ENCODE measurements around the gene ACOT7.

The ACOT7 gene

DNA sequence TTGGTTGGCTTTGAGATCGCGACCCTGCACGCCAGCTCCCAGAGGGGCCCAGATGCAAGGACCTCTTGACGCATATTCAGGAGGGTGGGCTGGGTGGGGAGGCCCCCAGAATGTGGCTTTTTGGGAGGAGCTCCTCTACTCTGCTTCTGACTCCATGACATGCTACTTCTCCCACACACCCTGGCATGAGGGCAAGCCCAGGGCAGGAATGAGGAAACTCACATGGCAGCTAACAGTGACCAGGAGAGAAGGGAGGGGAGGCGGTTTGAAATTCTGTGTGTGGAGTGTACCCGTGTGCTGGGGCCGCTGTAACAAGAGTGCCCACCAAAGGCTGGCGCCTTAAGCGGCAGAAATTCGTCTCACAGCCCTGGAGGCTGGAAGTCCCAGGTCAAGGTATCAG, 71.4 kb downstream of the ACOT7 start:
- H3K9ac ChIP-seq (ENCODE audit: insufficient read length, low read depth): no peak overlapping the region
- no peaks in the 10 kb centered on the region for H3K9me3 ChIP-seq (ENCODE audit: insufficient read depth, low read length)
- DNase-seq (ENCODE audit: low read depth, low spot score): no peak
- no peaks in the 10 kb centered on the region for H3K27me3 ChIP-seq (ENCODE audit: insufficient read depth, insufficient read length)
- H3K4me3 ChIP-seq (ENCODE audit: insufficient read length, low read depth): no peak overlapping the region
- peaks cover 4% of the 10 kb centered on the region for H3K36me3 ChIP-seq (ENCODE audit: insufficient read depth, insufficient read length, low read length)
- no peaks in the 10 kb centered on the region for H3K4me1 ChIP-seq (ENCODE audit: insufficient read depth, insufficient read length)
- TF ChIP-seq YY1 (IDR thresholded peaks at IDR 0.05; ENCODE audit: insufficient read depth, insufficient read length) (no peak), ZNF274 (IDR thresholded peaks at IDR 0.05; ENCODE audit: low read depth, low read length) (no peak)

DNA sequence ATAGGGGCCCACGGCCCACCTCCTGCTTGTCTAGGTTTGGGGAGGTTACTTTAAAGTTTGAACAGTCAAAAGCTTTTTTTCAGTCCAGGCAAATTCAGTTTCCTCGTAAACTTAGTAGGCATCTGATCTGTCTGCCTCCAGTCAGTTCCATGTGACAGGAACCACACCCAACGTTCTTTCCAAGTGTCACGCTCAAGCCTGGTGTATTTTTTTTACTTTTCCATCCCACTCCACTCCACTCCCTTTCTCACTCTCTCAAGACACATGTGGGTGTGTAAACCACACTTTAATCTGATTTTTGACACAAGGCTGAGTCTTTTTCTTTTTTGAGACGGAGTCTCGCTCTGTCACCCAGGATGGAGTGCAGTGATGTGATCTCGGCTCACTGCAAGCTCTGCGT, 72.4 kb downstream of the ACOT7 start:
- H3K36me3 ChIP-seq (ENCODE audit: insufficient read depth, insufficient read length, low read length): no peaks in the 10 kb centered on the region
- no peaks in the 10 kb centered on the region for H3K27me3 ChIP-seq (ENCODE audit: insufficient read depth, insufficient read length)
- H3K4me3 ChIP-seq (ENCODE audit: insufficient read length, low read depth): no peak overlapping the region
- TF ChIP-seq ZNF274 (IDR thresholded peaks at IDR 0.05; ENCODE audit: low read depth, low read length) (no peak), SUZ12 (IDR thresholded peaks at IDR 0.05; ENCODE audit: extremely low read depth, insufficient read depth, insufficient read length) (no peak), YY1 (IDR thresholded peaks at IDR 0.05; ENCODE audit: insufficient read depth, insufficient read length) (no peak)
- no peak for DNase-seq (ENCODE audit: low read depth, low spot score)
- H3K9me3 ChIP-seq (ENCODE audit: insufficient read depth, low read length): no peaks in the 10 kb centered on the region
- H3K9ac ChIP-seq (ENCODE audit: insufficient read length, low read depth): no peak overlapping the region
- H3K4me1 ChIP-seq (ENCODE audit: insufficient read depth, insufficient read length): no peaks in the 10 kb centered on the region

DNA sequence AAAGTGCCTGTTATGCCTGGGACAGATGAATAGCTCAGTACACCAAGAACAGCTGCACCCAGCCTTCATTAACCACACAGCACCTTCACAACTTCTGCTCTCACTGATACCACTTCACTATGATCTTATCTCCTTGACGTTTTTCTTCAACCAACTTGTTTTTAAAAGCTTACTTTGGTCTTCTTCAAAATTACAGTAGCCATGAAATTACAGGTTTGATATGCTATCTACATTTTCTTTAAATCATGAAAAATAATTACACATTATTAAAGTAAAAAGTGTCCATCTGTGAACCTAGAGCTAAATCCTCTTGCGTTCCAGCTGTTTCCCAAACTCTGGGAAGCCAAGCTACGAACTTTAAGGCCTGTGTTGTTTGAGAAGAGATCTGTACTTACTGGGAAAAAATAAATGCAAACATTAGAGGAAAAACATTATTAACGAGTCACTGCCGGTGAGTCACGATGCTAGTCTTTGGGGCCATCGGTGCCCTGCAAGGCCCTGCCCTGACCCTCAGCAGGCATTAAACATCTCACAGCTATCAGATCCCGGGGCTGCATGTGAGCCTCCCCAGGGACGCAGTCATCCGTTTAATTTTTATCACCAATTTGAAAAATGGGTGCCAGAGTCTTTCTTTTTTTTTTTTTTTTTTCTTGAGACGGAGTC, 76.3 kb downstream of the ACOT7 start:
- Histone ChIP-seq H3K27me3 (ENCODE audit: insufficient read depth, insufficient read length) (no peaks in the 10 kb centered on the region), H3K9me3 (ENCODE audit: insufficient read depth, low read length) (no peaks in the 10 kb centered on the region), H3K36me3 (ENCODE audit: insufficient read depth, insufficient read length, low read length) (no peaks in the 10 kb centered on the region), H3K9ac (ENCODE audit: insufficient read length, low read depth) (no peak overlapping the region), H3K4me3 (ENCODE audit: insufficient read length, low read depth) (no peak overlapping the region), H3K4me1 (ENCODE audit: insufficient read depth, insufficient read length) (no peaks in the 10 kb centered on the region)
- TF ChIP-seq SUZ12 (IDR thresholded peaks at IDR 0.05; ENCODE audit: extremely low read depth, insufficient read depth, insufficient read length) (no peak), YY1 (IDR thresholded peaks at IDR 0.05; ENCODE audit: insufficient read depth, insufficient read length) (no peak), ZNF274 (IDR thresholded peaks at IDR 0.05; ENCODE audit: low read depth, low read length) (no peak)
- no peak for DNase-seq (ENCODE audit: low read depth, low spot score)

DNA sequence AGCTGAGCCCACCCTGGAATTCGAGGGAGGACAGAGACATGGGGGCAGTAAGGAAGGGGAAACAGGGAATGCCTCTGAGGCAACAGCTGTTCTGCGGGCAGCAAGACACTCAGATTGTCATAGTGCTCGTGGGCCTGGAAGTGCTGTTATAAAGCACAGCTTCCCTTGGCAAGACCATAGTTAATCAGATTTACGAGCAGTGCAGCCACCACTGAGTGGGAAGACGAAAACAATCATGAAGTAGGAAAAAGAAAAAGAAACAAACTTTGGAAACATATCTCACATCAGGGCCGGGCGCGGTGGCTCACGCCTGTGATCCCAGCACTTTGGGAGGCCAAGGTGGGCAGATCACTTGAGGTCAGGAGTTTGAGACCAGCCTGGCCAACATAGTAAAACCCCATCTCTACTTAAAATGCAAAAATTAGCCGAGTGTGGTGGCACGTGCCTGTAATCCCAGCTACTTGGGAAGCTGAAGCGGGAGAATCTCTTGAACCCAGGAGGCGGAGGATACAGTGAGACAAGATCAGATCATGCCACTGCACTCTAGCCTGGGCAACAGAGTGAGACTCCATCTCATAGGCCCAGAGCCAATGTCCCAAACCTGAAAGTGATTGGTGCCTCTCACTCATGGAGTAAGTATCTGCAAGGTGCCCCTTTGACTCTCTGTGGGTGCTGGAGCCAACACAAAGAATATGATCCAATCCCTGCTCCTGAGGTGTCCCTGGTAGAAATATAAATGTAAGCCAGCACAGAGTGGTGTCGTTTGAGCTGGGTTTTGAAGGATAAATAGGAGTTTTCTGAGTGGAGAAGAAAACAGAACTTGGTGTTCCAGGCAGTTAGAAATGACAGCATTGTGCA, 77.1 kb downstream of the ACOT7 start:
- no peak for DNase-seq (ENCODE audit: low read depth, low spot score)
- TF ChIP-seq SUZ12 (IDR thresholded peaks at IDR 0.05; ENCODE audit: extremely low read depth, insufficient read depth, insufficient read length): no peak
- TF ChIP-seq ZNF274 (IDR thresholded peaks at IDR 0.05; ENCODE audit: low read depth, low read length): no peak
- no peak for TF ChIP-seq YY1 (IDR thresholded peaks at IDR 0.05; ENCODE audit: insufficient read depth, insufficient read length)
- H3K27me3 ChIP-seq (ENCODE audit: insufficient read depth, insufficient read length): no peaks in the 10 kb centered on the region
- H3K4me3 ChIP-seq (ENCODE audit: insufficient read length, low read depth): no peak overlapping the region
- no peaks in the 10 kb centered on the region for H3K9me3 ChIP-seq (ENCODE audit: insufficient read depth, low read length)
- no peaks in the 10 kb centered on the region for H3K36me3 ChIP-seq (ENCODE audit: insufficient read depth, insufficient read length, low read length)
- no peak overlapping the region for H3K9ac ChIP-seq (ENCODE audit: insufficient read length, low read depth)
- H3K4me1 ChIP-seq (ENCODE audit: insufficient read depth, insufficient read length): no peaks in the 10 kb centered on the region

DNA sequence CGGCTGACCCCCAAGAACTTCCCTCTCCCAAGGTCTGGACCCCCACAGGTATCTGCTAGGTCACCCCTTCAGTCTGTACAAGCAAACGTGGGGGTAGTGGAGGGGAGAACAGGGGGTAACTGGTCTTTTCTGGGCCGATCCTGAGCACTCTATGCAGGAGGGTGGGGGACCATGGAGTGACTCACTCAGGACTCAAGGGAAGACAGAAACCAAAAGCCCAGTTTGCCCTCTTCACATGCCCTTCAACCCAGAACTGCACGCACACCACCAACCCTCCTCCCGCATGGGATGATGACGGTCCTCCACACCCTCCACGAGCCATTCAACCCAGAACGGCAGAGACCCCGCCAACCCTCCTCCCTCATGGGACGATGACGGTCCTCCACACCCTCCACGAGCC, 79.1 kb downstream of the ACOT7 start:
- H3K9ac ChIP-seq (ENCODE audit: insufficient read length, low read depth): no peak overlapping the region
- H3K36me3 ChIP-seq (ENCODE audit: insufficient read depth, insufficient read length, low read length): no peaks in the 10 kb centered on the region
- no peaks in the 10 kb centered on the region for H3K4me1 ChIP-seq (ENCODE audit: insufficient read depth, insufficient read length)
- no peaks in the 10 kb centered on the region for H3K27me3 ChIP-seq (ENCODE audit: insufficient read depth, insufficient read length)
- no peak overlapping the region for H3K4me3 ChIP-seq (ENCODE audit: insufficient read length, low read depth)
- no peaks in the 10 kb centered on the region for H3K9me3 ChIP-seq (ENCODE audit: insufficient read depth, low read length)
- no peak for DNase-seq (ENCODE audit: low read depth, low spot score)
- TF ChIP-seq ZNF274 (IDR thresholded peaks at IDR 0.05; ENCODE audit: low read depth, low read length): no peak
- no peak for TF ChIP-seq SUZ12 (IDR thresholded peaks at IDR 0.05; ENCODE audit: extremely low read depth, insufficient read depth, insufficient read length)
- no peak for TF ChIP-seq YY1 (IDR thresholded peaks at IDR 0.05; ENCODE audit: insufficient read depth, insufficient read length)

DNA sequence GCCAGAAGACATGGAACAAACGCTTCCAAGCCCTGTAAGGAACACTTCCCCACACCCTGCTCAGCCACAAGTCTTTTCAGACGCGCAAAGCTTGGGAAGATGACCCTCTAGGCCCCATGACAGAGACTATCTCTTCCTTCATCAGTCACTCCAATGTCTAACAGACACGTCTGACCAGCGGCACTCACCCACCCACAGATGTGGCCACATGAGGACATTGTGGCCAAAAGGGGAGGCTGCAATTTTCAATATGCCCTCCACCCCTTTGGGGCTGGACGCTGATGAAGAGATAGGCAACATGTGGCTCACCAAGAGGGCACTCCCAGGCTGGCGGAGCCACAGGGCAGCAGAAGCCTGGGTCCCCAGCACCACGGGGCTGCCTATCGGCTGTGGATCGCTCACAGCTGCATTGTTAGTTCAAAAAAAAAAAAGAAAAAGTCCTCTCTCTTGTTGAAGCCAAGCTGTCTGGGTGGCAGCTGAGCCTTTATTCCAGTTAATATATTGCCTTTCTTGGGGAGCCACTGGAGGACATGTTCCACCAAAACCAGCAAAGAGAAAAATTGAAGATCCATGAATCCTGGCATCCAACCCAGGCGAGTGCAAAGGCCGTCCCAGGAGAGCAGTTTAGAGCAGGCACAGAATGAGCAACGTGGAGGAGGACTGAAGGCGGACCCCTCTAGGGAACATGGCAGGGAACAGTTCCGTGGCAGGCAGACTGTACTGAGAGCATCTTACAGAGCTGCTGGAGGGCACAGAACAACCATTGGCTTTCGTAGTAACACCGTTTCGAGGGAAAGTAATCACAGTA, 80.0 kb downstream of the ACOT7 start:
- Histone ChIP-seq H3K36me3 (ENCODE audit: insufficient read depth, insufficient read length, low read length) (no peaks in the 10 kb centered on the region), H3K9ac (ENCODE audit: insufficient read length, low read depth) (no peak overlapping the region), H3K4me3 (ENCODE audit: insufficient read length, low read depth) (no peak overlapping the region), H3K9me3 (ENCODE audit: insufficient read depth, low read length) (no peaks in the 10 kb centered on the region), H3K4me1 (ENCODE audit: insufficient read depth, insufficient read length) (no peaks in the 10 kb centered on the region), H3K27me3 (ENCODE audit: insufficient read depth, insufficient read length) (no peaks in the 10 kb centered on the region)
- no peak for TF ChIP-seq SUZ12 (IDR thresholded peaks at IDR 0.05; ENCODE audit: extremely low read depth, insufficient read depth, insufficient read length)
- TF ChIP-seq YY1 (IDR thresholded peaks at IDR 0.05; ENCODE audit: insufficient read depth, insufficient read length): no peak
- TF ChIP-seq ZNF274 (IDR thresholded peaks at IDR 0.05; ENCODE audit: low read depth, low read length): no peak
- no peak for DNase-seq (ENCODE audit: low read depth, low spot score)
